SK-N-SH treated with all-trans-retinoic acid at 6 μM for 48 hours (cell line): ENCODE results near the gene DPYD.

Experiments used
- ARNTL ChIP-seq: fragments of 450-650 bp; formaldehyde crosslinking; IDR thresholded peaks from 2 replicates; pipeline ENCODE4 v1.5.0; 2020; ENCODE audit warnings: low read depth, mild to moderate bottlenecking, moderate library complexity, borderline replicate concordance
- BACH2 ChIP-seq: fragments of 250-450 bp; sonication (Bioruptor Pico); IDR thresholded peaks from 2 replicates; pipeline ENCODE4 v1.9.0; 2021; ENCODE audit warnings: mild to moderate bottlenecking, borderline replicate concordance
- ZFP30 ChIP-seq: fragments of 450-650 bp; formaldehyde crosslinking; IDR thresholded peaks from 2 replicates; pipeline ENCODE4 v1.5.0; 2022; ENCODE audit warnings: mild to moderate bottlenecking, moderate library complexity
- TF ChIP-seq, protein P1 (sequence below): fragments of 250-450 bp; sonication (Bioruptor Pico); IDR thresholded peaks from 2 replicates; pipeline ENCODE4 v1.8.0; 2020; ENCODE audit warnings: mild to moderate bottlenecking, moderate library complexity, borderline replicate concordance
- TF ChIP-seq, protein P2 (sequence below): fragments of 250-450 bp; sonication (Bioruptor Pico); IDR thresholded peaks from 2 replicates; pipeline ENCODE4 v1.5.1; 2021; ENCODE audit warnings: mild to moderate bottlenecking, moderate library complexity

DNA sequence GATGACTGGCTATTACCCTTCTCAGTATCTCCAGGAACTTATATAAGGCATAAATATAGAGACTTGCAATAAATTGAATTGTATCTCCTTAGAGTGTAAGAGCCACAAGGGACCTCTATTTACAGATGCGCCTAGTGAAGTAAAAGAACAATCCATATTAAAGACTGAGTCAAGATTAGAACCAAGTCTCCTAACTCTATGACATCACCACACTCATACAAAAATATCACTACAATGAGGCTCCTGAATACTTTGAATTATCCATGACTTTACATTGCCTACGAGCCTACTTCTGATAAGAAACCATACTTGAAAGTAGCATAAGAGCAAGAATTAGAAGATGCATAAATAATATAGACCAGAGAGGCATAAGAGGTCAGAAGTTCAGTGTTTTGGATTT is 18.8 kb downstream of the DPYD start:
- TF ChIP-seq, protein P1, sequence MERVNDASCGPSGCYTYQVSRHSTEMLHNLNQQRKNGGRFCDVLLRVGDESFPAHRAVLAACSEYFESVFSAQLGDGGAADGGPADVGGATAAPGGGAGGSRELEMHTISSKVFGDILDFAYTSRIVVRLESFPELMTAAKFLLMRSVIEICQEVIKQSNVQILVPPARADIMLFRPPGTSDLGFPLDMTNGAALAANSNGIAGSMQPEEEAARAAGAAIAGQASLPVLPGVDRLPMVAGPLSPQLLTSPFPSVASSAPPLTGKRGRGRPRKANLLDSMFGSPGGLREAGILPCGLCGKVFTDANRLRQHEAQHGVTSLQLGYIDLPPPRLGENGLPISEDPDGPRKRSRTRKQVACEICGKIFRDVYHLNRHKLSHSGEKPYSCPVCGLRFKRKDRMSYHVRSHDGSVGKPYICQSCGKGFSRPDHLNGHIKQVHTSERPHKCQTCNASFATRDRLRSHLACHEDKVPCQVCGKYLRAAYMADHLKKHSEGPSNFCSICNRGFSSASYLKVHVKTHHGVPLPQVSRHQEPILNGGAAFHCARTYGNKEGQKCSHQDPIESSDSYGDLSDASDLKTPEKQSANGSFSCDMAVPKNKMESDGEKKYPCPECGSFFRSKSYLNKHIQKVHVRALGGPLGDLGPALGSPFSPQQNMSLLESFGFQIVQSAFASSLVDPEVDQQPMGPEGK (CRISPR knock-in tag), result no peak
- TF ChIP-seq ARNTL (CRISPR knock-in tag), result no peak
- no peak for TF ChIP-seq BACH2 (CRISPR knock-in tag)
- TF ChIP-seq, protein P2, sequence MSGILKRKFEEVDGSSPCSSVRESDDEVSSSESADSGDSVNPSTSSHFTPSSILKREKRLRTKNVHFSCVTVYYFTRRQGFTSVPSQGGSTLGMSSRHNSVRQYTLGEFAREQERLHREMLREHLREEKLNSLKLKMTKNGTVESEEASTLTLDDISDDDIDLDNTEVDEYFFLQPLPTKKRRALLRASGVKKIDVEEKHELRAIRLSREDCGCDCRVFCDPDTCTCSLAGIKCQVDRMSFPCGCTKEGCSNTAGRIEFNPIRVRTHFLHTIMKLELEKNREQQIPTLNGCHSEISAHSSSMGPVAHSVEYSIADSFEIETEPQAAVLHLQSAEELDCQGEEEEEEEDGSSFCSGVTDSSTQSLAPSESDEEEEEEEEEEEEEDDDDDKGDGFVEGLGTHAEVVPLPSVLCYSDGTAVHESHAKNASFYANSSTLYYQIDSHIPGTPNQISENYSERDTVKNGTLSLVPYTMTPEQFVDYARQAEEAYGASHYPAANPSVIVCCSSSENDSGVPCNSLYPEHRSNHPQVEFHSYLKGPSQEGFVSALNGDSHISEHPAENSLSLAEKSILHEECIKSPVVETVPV (CRISPR knock-in tag), result no peak
- no peak for TF ChIP-seq ZFP30 (CRISPR knock-in tag)
